HL-60/S4 treated with retinoic acid at 250 ng/mL for 4 days and 3 days (cell line): ENCODE measurements around the gene RAB36.

Experiments used
- in situ Hi-C: fragments of 300-500 bp; cut with MboI; formaldehyde crosslinking; loops from 2 replicates; pipeline ENCODE4 v1.7.0; 2022; ENCODE audit warnings: low sequenced_read_pairs

The RAB36 gene

DNA sequence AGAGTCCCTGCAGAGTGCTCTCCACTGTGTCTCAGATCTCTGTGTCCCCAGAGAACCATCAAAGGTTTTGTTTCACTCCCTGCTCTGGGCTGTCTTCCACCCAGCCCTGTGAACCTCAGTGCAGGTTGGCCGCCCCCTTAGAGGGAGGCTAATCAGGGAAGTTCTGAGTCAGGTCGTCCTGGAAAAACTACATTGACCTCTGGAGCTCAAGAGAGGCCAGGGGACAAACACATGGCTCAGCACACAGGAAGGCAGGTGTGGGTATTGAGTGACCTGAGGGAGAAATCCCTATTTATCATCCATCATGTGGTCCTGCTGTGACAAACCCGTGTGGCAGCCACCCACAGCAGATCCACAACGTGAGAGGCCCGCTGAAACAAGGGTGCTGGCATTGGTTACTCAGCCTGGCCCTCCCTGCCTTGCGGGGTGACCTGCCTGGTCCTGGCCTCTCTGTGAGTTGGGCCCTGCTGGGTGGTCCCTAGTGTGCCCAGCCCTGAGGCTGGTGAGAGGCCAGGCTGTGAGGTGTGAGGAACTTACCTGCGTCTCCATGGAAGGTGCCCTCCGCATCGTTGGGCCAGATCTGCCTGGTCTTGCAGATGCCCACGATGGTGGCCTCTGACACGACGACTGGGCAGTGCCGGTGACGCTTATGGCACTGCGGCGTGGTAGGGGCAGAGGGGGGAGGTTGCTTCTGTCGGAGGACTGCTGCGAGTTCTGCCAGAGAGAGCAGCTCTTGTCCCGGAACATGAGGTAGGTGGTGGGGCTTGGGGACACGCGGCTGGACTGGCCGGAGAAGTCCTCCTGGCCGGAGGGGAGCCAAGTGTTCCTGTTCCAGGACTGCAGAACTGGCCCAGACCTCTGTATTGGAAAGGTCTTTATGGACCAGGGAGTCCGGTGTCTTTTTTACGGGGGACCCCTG, 34.4 kb downstream of the RAB36 start:
- in situ Hi-C loops: loop anchor here (5.0 kb wide), 1 partner anchor 98 kb away; no protein-coding TSS in a partner anchor

DNA sequence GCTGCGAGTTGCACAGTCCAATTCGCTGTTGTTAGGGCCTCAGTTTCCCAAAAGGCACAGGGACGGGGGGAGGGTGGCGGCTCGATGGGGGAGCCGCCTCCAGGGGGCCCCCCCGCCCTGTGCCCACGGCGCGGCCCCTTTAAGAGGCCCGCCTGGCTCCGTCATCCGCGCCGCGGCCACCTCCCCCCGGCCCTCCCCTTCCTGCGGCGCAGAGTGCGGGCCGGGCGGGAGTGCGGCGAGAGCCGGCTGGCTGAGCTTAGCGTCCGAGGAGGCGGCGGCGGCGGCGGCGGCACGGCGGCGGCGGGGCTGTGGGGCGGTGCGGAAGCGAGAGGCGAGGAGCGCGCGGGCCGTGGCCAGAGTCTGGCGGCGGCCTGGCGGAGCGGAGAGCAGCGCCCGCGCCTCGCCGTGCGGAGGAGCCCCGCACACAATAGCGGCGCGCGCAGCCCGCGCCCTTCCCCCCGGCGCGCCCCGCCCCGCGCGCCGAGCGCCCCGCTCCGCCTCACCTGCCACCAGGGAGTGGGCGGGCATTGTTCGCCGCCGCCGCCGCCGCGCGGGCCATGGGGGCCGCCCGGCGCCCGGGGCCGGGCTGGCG, 35.1 kb downstream of the RAB36 start, which contains the start of gene BCR:
Gene BCR (plus strand): TSS at position 209 of the 592 bp plus-strand sequence. CDS start 452 bp downstream, outside the sequence.
- in situ Hi-C loops: loop anchor here (5.0 kb wide), 1 partner anchor 97 kb away; no protein-coding TSS in a partner anchor

DNA sequence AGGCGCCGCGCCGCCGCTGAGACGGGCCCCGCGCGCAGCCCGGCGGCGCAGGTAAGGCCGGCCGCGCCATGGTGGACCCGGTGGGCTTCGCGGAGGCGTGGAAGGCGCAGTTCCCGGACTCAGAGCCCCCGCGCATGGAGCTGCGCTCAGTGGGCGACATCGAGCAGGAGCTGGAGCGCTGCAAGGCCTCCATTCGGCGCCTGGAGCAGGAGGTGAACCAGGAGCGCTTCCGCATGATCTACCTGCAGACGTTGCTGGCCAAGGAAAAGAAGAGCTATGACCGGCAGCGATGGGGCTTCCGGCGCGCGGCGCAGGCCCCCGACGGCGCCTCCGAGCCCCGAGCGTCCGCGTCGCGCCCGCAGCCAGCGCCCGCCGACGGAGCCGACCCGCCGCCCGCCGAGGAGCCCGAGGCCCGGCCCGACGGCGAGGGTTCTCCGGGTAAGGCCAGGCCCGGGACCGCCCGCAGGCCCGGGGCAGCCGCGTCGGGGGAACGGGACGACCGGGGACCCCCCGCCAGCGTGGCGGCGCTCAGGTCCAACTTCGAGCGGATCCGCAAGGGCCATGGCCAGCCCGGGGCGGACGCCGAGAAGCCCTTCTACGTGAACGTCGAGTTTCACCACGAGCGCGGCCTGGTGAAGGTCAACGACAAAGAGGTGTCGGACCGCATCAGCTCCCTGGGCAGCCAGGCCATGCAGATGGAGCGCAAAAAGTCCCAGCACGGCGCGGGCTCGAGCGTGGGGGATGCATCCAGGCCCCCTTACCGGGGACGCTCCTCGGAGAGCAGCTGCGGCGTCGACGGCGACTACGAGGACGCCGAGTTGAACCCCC, 35.8 kb downstream of the RAB36 start:
- in situ Hi-C loops: loop anchor here (5.0 kb wide), 1 partner anchor 96 kb away; no protein-coding TSS in a partner anchor

DNA sequence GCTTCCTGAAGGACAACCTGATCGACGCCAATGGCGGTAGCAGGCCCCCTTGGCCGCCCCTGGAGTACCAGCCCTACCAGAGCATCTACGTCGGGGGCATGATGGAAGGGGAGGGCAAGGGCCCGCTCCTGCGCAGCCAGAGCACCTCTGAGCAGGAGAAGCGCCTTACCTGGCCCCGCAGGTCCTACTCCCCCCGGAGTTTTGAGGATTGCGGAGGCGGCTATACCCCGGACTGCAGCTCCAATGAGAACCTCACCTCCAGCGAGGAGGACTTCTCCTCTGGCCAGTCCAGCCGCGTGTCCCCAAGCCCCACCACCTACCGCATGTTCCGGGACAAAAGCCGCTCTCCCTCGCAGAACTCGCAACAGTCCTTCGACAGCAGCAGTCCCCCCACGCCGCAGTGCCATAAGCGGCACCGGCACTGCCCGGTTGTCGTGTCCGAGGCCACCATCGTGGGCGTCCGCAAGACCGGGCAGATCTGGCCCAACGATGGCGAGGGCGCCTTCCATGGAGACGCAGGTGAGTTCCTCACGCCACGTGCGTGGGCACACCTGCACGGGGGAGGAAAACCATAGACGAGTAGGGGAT, 36.5 kb downstream of the RAB36 start:
- in situ Hi-C loops: loop anchor here (5.0 kb wide), 1 partner anchor 95 kb away; no protein-coding TSS in a partner anchor

DNA sequence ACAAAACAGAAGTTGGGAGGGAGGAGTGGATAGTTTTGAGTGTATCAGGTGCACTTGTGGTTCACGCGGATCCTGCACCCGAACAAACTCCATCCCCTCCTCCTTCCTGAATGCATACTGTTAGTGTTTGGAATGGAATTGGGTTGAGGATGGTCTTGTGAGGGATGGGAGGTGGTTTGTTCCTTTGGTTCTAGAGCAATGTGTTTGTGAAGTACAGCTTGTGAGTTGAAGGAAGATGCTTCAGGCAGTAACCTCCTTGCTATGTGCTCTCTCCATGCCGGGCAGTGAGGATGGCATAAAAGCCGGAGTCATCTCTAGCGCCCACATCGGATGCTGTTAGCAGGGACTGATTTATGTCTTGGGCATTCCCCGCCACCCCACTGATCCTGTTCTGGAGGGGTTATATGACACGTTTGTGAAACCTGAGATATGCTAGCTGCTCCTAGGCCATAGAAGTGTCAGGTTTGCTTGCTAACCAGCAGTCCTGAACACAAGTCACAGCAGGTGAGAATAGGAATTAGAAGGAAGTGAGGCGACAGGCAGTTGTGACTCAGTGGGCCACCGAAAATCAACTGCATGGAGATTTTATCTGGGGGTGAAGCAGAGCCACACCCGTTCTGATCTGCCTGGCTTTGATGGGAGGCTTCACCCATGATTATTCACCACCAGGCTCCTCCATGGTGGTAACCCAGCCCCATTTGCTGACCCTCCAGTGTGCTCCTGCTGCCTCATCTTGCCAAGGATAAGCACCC, 37.2 kb downstream of the RAB36 start:
- in situ Hi-C loops: loop anchor here (5.0 kb wide), 1 partner anchor 95 kb away; no protein-coding TSS in a partner anchor

DNA sequence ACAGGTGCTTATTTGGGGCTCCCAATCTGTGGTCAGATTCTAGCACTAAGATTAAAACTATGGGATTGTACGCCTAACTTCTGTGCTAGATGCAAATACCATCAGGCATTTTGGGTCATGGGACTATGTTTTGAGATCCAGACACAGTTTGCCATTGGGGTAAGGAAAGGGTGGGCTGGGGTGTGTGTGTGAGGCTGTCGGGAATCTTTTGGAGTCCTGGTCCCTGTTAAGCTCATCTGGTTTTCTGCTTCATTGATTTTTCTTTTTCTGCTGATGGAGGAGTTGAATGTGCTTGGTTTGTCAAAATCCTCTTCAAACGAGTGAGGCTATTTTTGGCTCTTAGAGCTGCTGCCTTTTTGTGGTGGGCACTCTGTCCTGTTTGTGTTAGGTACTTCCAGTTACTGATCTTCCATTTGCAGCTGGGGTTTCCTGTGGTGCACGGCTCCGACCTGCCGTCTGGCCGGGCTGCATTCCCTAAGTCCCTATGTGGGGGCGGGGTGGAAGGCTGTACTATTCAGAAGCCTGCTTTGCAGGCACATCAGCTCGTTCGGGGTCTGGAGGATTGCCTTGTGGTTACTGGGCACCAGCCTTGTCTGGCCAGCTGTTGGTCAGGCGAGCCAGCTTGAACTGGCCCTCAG, 37.9 kb downstream of the RAB36 start:
- in situ Hi-C loops: loop anchor here (5.0 kb wide), 1 partner anchor 94 kb away; no protein-coding TSS in a partner anchor

DNA sequence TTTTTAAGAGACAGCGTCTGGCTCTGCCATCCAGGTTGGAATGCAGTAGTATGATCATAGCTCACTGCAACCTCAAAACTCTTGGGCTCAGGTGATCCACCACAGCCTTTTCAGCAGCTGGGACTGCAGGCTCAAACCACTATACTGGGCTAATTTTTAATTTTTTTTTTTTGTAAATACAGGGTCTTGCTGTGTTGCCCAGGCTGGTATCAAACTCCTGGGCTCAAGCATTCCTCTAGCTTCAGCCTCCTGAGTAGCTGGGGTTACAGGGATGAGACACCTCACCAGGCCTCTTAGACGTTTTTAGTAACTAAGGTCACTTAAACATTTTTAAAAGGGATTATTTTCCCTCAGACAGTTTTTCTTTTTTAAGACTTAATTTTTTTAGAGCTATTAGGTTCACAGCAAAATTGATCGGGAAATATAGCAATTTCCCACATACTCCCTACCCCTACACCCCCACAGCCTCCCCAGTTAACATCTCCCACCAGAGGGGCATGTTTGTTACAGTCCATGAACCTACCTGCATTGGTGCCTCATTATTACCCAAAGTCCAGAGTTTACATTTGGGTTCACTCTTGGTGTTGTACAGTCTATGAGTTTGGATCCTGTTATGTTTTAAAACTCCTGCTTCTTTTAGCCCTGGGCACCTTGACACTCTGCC, 39.0 kb downstream of the RAB36 start:
- in situ Hi-C loops: loop anchor here (5.0 kb wide), 1 partner anchor 93 kb away; no protein-coding TSS in a partner anchor

DNA sequence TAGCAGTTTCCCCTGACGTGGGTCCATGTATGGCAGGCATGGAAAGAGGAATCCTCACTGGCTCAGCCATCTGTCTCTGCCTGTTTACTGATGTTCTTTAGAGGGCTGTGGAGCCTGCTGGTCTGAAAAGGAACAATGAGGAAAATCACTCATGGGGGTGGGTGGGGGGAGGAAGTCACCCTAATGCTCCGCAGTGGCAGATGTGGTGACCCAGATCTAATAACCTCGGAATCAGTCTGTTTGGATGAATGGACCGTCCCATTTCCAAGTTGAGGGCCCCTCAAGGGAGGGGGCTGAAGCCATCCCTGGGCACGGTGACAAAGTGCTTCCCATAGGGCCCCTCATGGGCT, 39.5 kb downstream of the RAB36 start:
- in situ Hi-C loops: loop anchor here (5.0 kb wide), 1 partner anchor 93 kb away; no protein-coding TSS in a partner anchor

DNA sequence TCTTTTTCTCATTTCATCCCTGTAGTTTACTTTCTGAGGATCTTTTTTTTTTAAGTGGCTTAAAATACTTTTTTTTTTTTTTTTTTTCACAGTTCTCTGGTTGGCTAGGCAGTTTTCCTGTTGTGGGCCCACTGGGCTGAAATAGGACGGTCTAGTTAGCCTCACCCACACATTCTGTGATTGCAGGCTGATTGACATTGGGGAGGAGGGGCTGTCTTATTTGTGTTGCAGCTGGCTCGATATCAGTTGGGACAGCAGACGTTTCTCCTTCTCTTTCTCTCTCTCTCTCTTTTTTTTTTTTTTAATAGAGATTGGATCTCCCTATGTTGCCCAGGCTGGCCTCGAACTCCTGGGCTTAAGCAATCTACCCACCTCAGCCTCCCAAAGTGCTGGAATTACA, 41.9 kb downstream of the RAB36 start:
- in situ Hi-C loops: no loop called here

DNA sequence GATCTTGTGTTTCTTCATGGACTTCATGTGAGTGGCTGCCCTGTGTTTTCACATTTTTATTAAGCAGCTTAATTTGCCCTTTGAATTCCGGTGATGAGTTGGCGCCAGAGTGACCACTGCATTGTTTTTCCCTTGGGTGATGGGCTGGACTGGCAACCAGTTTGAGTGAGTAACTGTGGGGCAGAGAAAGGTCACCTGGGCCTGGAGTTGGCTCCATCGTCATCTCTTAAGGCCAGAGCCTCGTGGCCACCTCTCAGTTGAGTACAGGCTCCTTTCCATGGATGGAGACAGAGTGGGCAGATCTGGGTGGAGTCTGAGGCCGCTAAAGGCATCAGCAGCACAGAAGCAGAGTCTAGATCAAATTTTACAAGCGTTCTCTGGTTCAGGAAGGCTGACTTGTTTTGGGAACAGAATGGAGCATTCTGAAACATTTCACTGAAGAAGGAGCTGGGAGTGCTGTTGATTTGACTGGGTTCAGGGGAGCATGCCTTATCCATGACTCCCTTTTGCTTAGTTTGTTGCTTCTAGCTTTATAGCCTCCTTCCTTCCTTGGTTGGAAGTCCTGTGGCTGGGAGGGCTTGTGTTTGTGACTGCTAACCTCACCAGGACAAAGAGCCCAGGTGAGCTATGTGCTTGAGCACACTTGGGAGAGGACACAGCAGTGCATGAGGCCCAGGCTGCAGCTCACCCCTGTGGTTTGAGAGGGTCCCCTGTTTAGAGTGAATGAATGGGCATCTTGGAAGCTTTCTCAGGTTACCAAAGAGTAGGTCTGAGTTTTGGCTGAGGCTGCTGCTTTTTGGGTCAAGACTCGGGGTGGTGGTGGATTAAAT, 42.8 kb downstream of the RAB36 start:
- in situ Hi-C loops: no loop called here

DNA sequence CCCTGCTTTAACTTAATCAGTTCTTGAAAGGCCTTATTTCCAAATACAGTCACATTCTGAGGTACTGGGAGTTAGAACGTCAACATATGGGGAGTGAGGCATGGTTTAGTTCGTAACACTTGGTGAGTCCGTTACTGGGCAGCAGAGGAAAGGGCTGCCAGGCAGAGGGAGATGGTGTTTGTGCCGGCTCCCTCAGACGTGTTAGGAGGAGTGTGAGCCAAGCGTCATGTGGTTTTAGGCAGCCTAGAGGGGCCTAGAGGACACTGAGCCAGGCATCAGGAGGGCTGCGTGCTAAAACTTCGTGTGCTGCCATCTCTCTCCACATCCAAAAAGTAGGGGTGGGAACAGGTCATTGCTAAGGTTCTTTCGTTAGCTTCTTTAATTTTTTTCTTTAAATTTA, 45.2 kb downstream of the RAB36 start:
- in situ Hi-C loops: no loop called here

DNA sequence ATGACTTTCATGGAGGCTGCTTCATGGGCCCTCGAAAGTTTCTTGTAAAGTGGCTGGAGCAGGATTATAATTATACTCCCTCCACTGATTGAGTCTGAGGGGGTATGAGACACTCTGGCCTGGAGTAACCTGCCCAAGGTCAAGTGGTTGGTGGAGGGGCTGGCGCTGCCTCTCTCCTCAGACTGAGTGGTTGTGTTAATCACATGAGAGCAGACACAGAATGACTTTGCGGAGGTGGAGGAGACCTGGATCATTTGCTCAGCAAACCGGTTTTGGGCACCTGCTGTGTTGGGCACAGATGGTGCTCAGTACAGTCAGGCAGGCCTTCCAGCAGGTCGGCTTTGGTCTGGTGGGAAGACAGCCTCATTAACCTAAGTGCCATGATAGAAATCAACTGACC, 46.9 kb downstream of the RAB36 start:
- in situ Hi-C loops: no loop called here

DNA sequence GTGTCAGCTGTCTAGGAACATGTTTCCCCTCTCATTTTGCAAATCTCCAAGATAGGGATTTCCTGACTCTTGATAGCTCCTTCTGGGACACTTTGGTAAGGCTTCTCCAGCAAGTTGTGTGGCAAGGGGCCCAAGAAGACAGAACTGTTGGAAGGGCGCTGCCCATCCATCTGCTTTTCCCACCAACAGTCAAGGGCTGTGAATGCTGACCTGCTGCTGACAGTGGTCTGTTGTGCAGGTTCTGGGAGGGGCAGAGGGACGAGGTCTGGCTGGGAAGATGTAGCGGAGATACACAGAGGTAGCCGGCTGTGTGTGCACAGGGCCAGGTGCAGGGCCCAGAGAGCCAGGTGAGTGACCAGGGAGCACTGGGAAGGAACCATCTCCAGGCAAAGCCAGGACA, 47.3 kb downstream of the RAB36 start:
- in situ Hi-C loops: no loop called here

DNA sequence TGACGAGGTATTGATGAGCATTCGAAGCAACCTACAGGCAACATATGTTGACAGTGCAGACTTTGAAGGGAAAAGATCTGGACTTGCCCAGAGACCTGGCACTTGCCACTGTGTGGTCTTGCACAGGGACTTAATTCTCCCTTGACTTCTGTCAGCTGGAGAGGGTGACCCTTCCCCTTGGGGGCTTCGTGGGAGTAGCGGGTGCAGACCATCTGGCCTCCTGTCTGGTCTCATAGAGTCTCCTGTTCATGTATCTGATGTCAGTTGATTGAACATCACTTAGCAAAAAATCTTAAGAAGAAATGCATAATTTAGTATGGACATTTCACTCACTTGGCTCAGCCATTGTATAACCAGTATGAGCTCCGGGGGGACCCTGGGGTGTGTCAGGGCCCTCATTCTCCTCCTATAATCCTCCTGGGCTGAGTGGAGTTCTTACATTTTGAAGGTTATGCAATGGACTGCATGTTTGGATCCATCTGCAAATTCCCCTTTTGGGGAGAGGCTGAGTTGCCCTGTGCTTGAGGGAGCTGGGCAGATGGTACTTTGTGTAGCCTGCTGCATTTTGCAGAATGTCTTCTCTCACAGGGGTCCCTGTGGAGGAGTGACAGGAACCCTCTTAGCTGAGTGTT, 48.0 kb downstream of the RAB36 start:
- in situ Hi-C loops: no loop called here

DNA sequence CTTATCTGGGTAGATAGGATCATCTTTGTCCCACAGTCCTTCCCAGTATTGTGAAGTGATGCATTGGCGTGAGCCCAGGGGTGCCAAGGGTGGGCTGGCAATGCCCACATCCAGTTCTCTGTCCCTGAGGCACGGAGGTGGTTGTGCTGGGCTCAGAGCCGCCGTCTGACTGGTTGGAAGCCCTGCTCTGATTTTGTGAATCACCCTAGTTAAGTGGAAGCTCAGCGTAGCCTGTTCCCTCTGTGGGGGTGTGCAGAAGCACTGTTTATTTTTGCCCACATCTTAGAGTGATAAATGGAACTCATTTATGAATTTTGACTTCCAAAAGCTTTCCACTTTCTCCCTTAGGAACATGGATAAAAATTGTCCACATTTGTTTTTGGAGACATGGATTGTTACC, 48.6 kb downstream of the RAB36 start:
- in situ Hi-C loops: no loop called here

DNA sequence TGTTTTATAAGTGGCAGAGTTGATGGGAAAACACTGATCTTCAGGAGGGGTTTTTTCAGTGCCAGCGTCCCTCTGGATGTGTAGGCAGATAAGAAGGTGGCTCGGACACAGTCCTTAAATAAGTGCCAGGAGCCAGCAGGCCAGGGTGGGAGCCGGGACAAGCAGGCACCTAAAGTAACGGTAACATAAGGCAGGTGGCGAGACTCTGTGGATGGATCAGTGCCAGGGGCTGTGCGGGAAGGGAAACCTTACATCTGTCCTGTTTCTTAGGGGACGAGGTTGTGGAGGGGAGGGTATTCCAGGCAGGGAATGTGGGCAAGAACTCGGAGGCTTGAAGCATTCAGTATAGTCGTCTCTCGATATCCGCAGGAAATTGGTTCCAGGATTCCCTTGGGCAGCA, 50.9 kb downstream of the RAB36 start:
- in situ Hi-C loops: no loop called here

DNA sequence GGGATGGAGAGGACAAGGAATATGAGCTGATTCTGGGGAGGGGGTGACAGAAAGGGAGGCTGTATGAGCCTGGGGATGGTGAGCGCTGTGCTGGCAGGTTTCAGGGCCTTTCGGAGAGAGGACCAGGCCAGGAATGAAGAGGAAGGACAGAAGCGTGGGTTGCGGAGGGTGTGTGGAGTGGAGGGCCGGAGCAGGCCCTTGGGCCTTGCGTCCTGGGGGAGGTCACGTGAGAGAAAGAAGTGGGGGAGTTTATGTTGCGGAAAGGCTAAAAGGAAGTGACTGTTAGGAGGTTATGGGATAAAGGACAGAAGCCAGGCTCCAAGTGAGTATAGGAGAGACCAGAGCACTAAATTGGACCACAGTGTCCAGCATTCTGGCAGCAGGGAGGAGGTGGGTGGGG, 52.6 kb downstream of the RAB36 start:
- in situ Hi-C loops: no loop called here

DNA sequence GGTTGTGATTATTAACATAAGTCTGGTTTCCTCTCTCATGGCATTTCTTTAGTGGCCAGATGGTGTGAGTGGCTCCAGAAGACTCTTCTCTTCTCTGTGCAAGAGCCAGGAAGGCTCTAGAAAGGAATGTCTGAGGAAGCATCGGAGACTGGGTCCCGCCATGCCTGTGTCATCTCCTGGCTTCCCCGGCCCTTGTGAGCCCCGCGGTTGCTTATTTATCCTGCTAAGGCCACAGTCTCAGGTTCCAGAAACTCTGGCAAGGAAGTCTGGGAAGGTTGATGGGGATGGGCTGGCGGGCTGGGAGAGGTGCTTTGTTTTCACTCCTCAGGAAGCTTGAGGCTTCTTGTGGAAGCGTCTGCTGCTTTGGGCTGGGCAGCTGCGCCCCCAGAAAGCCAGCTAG, 53.9 kb downstream of the RAB36 start:
- in situ Hi-C loops: no loop called here
